CD4-positive, alpha-beta T cell treated with Interleukin-4 for 4 hours (primary cell): ENCODE data around the gene BTBD9.
"Not testable (repeated sequence)": the region's sequence is repeated elsewhere in the genome, so short reads cannot be mapped to it uniquely, and the experiment has no call there.

Experiments
- DNase-seq: peaks from one replicate; pipeline ENCODE4 v3.0.0-alpha.2; 2020

Gene BTBD9

DNA sequence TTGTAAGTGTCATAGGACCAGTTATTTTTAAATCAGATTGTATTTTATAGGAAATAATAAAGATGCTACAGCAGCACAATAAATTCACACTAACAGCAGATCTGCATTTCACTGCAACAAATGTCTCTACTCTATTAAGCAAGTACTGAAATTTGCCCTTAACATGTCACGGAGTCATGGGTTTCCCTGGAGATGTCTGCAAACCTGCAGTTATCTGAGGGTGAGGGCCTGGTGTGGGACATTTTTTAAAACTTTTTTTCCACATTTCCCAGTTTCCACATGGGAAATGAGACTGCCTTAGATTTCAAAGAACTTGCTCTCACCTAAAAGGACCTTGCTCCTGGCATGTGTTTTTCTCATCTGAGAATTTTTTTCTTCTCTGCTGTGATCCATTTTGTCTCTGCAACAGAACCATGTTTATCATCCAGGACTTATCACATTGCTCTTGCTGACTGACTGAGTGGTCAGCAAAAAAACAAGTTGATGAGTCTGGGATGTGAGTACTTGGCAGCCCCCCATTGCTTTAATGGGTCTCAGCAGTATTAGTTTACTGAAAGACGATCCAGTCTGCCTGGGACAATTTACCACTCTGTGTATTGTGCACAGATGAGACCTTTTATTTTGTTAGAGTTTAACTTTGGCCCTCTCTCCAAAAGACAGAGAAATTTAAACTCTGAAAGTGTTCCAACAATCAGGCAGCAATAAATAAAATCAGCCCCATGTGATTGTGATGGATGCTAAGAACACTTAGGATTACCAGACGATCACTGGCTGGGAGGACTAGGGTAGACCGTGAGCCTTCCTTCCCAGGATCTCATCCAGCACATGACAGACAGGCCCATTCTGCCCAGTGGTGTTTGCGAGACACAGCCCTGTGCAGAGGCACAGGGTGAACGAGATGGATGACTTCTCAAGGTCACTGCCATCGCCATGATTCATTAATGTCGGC, 268.8 kb downstream of the BTBD9 start:
- DNase-seq, result no peak

DNA sequence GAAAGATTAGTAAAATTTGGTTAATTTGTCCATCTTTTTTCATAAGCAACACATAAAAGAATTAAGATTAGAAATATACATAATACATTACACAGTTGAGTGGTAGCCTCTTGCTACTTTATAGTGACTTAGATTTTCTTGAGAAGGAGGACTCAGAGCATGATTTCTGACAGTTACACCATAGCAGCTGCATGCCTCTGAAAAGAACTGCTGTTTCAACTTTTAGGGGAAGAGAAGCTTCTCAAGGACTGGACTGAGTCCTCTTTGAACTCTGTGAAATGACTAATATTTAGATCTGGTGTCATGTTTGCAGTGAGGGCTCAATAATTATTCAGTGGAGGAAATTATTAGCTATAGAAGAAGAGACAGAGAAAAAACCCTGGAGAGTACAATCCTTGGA, 272.5 kb downstream of the BTBD9 start:
- DNase-seq, result no peak

DNA sequence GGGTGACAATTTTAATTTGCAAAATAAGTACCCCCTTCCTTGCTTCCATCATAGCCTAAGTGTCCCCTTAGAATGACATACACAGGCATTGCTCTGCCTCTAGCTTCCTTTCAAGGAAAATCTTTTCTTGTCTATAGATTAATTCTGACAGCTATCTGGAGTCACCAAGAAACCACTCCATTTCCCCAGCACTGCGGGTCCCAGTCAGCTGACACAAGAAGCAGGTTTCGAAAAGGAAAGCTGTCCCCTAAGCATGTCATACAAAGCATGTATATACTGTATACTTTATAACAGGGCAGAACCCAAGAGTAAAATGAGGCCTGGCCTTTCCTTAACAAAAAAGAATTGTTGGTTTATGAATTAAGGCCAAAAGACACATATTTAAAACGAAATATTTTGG, 273.5 kb downstream of the BTBD9 start:
- no peak for DNase-seq

DNA sequence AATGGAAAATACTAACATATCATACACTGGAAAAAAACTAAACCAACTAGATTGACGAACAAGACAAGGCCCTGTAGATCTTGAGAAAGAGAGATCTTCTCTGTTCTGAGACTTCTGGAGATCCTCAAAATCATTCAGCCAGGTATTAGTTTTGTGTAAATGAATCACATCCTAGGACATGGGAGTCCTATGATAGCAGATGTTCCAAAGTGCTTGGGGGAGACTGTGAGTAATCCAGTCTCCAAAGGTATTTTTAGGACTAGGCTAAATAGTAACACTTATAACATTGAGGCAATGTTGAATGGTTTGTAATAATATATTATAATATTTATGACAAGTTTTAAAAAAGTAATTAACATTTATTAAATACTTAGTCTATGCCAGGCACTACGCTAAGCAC, 275.0 kb downstream of the BTBD9 start:
- DNase-seq, result no peak

DNA sequence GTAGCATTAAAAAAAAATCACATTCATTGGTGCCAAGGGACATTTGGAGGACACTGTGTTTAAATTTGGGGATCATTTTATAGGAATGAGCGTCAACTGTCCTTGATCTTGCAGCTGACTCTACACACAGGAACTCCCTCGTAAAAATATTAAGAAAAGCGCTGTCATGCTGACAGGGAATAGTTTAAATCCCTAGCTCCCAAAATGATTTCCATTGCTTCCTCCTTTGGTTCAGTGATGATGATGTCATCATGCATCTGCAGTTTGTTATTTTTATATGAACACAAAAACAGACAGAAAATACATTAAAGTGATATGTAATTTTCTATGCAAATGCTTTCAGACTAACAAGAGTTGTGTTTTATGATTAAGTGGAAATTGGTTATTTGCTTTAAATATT, 275.6 kb downstream of the BTBD9 start:
- DNase-seq, result no peak

DNA sequence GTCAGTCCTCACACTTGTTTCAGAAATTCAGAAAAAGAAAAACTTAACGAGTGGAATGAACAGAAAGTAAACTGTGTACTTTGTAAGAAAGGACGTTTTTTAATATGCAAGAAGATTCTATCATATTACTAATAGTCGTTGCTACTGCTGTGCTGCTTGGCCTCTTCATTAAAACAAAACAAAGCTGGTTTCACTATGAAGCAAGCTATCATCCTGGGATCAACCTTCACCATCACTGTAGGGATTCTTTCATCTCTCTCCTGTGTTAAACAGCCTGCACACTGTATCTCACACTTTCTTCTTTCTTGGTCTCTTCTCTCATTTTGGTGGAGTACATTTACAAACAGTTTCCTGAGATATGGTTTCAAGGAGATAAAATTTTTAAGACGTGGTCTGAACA, 284.2 kb downstream of the BTBD9 start:
- no peak for DNase-seq

DNA sequence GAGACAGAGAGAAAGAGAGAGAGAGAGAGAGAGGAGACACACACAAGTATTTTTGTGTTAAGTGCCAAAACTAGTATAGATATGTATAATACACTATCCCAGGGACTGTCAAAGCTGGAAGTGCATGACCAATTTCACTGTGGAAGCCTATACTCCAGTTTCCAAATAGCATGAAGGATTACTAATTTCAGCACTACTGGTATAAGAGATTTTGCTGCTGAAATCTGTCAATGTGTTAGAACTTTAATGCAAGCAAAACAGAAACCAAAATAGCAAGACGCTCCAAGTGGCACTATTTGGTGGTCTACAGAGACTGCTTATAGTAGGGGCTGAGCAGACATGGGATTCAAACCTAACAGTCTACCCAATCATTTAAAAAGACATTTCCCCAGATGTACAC, 284.8 kb downstream of the BTBD9 start:
- DNase-seq, result no peak

DNA sequence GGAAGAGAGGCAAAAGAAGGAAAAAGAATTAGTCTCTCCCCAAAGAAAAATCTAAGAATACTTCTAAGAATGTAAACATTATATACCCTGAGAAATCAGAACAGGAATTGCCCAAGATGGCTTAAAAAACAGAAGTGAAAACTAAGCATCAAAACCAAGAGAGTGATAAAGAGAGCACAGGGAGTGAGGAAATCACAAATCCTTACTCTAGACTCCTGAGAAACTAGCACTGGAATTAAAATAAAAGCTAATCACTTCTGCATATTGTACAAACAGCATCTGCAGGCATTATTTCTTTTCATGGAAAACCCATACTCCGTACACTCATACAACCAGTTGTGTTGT, 285.7 kb downstream of the BTBD9 start:
- DNase-seq, result no peak

DNA sequence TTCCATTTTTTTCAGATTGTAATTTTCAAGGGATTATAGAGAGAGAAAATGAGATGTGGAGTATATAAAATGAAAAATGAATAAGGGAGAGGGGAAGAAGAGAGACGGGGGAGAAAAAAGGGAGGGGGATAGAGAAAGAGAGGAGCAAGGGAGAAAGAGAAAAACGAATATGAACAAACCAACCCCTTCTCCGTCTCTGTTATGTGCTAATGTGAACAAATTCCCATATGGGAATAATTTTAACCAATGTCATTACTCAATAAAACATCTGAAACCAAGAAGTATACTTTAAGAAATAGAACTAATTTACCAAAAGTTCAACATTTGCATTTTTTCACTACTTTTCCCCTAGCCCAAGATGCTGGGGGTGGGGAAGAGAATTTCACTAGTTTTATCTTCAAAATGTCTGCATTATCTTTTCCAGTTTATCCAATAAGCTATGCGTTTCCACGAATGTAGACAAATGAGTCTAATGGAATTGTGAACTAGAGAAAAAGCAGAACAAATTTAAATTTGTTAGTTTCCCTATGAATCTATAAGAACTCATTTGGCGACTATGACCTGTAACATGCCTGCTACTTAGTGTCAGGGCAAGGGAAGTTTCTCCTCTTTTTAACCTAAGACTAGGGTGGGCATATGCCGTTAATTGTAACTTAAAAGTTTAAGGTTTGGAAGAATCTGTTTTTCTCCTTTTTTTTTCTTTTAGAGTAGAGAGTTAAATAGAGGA, 286.3 kb downstream of the BTBD9 start:
- no peak for DNase-seq

DNA sequence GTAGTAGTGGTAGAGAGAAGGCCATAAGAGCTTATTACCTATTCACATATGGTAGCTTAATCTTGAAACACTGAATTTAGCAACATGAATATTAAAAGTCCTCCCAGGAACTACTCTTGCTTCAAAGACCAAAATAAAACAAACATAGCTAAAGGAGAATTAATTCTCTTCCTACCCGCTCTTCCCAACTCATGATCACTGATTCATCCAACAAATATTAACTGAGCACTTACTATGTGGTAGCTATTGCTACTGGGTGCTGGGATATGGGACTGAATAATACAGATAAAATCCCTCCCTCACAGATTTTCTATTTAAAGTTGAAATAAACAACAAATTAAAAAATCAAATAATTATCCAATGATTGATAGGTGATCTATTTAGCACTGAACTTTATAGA, 287.1 kb downstream of the BTBD9 start:
- no peak for DNase-seq

DNA sequence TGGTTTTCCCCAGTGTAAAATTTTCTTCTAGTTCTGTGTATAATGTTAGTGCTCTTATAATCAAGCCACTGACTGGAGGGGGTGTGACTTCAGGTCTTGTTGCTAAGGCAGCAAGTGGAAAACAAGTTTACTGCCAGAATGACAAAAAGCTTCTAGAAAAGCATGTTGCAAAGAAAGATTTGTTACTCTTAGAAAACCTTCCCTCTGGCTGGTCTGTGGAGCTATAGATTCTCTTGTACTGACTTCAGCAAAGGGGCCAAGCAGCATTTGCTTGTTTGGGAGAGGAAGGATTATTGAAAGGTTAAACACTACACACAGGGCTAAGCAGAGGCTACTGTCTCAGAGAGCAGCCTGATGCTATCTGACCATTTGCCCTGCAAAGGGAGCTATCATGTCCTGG, 288.8 kb downstream of the BTBD9 start:
- DNase-seq, result no peak

DNA sequence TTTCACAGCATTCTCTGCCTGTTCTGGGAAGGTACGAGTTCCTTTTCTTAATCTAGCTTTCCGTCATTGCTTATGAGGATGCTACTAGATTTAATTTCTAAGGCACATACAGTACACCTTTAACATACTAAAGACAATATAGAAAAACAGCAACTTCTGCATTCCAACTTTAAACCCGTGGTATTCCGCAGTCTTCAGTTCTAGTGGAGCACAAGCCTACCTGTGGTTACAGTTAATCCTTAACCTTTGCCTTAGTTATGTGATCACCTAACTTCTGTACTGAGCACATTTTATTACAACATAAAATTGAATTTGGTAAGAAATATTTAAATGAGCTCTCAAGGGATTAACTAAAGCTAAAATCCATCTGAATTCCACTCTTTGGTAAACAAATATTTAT, 289.5 kb downstream of the BTBD9 start:
- DNase-seq, result no peak

DNA sequence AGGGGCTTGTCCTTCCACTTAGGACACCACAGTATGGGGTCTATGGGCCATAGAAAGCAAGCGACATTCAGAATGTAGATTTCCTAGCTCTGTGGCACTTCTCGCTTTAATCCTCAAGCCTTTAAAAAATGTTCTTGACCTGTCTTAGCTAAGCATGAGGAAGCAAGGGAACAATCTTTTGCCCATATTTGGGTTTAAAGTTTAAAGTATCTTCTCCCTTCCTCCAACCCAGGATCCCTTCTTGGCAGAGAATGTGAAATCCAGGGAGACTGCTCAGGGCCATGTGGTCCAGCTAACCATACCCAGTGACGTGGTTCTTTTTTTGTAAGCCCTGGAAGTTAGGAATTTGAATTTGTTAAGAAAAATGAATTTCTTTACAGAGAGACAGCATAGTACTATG, 289.9 kb downstream of the BTBD9 start:
- no peak for DNase-seq

DNA sequence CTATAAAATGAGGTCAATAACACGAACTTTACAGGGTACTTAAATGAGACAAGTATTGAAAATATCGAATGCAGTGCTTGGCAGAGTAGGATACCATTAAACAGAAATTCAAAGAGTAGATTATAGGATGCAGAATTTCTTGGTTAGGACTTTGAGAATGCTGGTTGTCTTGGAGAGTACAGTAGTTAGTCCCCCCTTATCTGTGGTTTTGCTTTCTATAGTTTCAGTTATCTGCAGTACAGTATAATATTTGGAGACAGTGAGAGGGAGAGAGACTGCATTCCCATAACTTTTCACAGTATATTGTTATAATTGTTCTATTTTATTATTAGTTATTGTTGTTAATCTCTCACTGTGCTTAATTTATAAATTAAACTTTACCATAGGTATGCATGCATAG, 290.5 kb downstream of the BTBD9 start:
- DNase-seq, result no peak

DNA sequence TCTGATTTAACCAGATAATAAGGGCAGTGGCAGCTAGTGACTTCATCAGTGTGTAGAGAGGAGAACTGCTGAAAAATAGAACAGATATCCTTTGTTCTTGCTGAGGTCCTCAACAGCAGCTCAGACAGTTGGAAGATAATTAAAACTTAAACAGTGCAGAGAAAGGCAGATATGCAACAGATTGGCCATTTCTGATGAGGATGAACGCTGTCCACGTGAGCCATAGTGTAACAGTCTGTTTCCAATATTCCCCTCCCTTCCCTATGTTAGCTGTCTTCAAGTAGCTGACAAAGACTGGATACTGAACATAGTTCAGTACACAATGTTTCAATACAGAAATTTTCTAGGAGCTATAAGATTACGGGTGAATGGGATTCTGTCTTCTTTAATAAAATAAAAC, 291.4 kb downstream of the BTBD9 start:
- no peak for DNase-seq

DNA sequence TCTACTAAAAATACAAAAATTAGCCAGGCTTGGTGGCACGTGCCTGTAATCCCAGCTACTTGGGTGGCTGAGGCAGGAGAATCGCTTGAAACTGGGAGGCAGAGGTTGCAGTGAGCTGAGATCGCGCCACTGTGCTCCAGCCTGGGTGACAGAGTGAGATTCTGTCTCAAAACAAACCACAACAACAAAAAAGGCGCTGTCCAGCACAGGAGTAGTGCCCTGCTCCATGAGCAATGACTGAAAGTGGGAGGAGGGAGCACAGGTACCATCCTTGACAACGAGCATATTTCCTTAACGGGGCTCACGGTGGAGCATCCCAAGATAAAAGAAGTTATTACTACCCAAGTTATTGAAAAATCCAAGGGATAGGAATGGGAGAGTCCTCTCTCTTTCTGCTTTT, 291.9 kb downstream of the BTBD9 start:
- not testable (repeated sequence) for DNase-seq

DNA sequence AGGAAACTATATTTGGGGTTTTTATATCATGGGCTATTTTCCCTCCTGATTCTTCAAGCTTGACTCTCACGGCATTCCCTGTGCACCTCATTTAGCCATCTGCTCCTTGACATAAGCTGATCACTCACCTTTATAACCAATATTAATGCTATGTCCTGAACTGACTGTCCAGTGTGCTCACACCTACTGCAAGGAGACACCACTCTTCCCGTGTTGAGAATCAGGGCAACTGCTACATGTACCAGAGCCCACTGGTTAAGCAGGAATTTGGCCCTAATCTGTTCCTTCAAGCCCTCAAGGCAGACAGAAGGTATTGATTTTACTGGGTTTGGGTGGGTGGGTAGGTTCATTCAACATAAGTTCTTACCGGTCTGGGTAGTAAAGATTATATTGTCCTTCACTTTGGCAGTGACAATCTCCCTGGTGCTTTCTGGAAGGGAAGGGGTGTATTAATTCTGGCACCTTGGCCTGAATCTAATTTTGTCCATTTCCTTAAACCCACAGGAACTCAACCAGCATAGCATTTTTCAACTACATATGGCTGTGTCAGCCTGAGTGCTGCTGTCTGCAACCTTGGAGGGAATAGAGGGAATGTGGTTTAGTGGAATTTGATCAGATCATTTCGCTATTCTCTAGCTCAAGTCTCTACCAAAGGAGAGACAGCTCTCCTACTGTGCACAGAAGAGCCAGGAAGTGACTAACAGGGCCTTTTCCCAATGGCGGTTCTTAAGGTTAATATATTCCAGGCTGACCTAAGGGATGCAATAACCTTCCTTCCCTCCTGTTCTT, 293.2 kb downstream of the BTBD9 start:
- DNase-seq, result no peak

DNA sequence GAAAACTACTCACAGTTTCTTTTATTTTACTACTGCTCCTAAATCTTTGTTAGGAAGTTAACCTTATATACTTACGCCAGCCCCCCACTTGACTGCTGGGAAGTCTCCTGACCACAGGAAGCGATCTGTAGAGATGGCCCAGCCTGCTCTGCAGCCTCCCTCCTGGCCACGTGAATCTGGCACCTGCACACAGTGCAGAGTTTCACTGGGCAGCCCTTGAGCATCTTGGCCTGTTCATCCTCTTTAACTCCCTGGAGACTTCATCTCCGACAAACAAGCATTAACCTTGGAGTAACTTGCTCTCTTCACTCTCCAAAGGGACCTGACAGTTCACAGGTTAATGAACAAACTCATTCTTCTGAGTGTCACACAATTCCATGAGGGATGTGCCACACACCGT, 294.1 kb downstream of the BTBD9 start:
- no peak for DNase-seq

DNA sequence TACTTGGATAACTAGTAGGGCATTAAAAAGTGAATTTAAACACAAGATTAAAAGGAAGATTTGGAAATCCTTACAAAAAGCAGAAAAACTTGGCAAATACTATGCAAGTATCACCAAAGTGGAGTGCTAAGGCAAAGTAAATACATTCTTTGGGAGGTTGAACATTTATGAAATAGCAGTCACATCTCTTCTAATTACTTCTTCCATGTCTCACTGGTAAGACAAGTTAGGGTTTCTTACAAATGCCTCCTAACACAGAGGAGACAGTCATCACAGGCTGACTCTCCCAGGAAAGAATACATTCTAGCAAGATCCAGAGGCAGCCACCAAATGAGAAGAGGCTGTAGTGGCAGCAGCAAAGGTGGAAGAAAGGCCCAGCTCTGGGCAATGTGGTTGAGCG, 298.2 kb downstream of the BTBD9 start:
- DNase-seq, result no peak

DNA sequence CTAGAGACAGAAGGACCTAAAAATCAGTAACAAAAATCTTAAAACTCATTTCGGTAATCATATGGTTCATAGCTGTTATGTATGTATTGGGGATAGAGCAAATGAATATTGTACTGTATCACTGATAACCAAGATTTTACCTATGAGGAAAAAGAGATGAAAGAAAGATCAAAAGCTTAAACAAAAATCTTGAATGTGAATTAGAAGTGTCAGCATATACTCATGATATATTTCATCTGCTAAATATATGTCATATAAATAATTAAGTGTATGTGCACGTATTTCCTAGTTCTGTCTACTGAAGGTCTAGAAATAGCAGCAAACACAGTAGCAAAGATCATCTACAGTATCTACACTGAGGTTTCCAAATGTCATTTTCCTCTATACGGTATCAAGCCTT, 299.8 kb downstream of the BTBD9 start:
- DNase-seq, result no peak

DNA sequence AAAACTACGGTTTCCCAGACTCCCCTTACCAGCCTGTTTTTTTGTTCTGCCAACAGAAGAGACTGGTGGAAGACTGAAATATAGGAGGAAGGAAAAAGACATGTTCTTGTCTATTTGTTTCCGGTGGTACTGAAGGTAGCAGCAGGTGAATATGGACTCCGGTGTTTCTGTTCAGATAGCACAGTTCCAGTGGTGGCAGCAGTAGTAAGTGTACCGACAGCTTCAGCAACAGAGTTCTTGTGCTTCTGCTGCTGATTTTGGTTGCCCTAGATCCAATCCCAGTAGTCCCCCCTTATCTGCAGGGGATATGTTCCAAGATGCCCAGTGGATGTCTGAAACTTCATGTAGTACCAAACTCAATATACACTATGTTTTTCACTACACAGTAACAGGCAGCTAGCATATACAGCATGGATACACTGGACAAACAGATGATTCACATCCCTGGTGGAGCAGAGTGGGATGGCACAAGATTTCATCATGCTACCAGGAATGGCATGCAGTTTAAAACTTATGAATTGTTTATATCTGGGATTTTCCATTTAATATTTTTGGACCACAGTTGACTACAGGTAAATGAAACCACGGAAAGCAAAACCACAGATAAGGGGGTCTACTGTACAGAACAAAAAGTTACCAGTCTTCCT, 301.8 kb downstream of the BTBD9 start:
- no peak for DNase-seq

DNA sequence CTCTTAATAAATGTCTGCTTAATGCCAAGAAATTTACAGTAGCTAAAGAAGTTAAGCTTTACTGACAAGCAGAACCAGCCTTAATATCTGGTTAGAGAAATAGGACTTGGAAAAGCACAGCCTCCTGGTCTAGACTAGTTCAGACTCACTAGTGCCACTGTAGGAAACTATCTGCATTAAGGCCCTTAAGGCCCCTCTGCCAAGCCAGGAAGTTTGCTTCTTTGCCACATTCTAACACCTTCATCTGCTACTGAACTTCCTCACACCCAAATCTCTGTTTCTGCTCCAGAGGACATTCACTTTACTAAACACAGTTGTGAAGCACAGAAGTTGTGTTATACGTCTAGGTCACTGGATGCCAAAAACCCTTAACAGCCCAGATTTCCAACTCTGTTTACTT, 302.8 kb downstream of the BTBD9 start:
- no peak for DNase-seq

DNA sequence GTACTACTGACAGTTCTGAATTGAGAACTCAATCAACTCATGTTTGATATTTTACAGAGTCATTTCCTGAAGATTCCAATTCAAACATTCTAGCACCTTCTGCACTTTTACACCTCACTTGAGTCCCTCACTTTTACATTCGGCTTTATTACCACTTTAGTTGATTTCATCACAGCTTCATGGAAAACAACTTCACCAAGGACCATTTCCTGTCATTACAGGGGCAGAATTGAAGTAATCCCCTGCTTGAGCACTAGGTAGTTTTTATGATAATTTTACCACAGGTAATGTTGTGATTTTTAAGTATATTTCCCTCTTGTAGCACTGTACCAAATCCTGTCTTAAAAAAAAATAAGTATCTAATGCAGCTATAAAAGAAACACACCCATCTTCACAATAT, 312.9 kb downstream of the BTBD9 start:
- no peak for DNase-seq
